Stimulated activated effector memory CD8-positive, alpha-beta T cell treated with anti-CD3 and anti-CD28 coated beads, Interleukin-12 subunit alpha, Interleukin-12 subunit beta, amount 100 ng/mL, for 72 hours (primary cell): ENCODE results near the gene ADO.
"Not testable (repeated sequence)": the region's sequence is repeated elsewhere in the genome, so short reads cannot be mapped to it uniquely, and the experiment has no call there.

Experiments used
- ATAC-seq: fragments of 150-1000 bp; cut with Tn5 transposase; 2 replicates; pipeline ENCODE4 v1.10.0; 2021
- DNase-seq, 2 donors: peaks; one replicate each; pipeline ENCODE4 v3.0.0; 2021 to 2022; ENCODE audit warnings: low spot score in 2 of 2
- H3K27ac Mint-ChIP-seq: one replicate; pipeline ENCODE4 v1.8.0; 2022; ENCODE audit warnings: mild to moderate bottlenecking, mixed read lengths
- H3K36me3 Mint-ChIP-seq: one replicate; pipeline ENCODE4 v1.8.0; 2022; ENCODE audit warnings: mild to moderate bottlenecking, mixed read lengths
- H3K4me1 Mint-ChIP-seq: one replicate; pipeline ENCODE4 v1.8.0; 2022; ENCODE audit warnings: mixed read lengths
- H3K4me3 Mint-ChIP-seq: one replicate; pipeline ENCODE4 v1.8.0; 2022; ENCODE audit warnings: mild to moderate bottlenecking, mixed read lengths
- H3K9me3 Mint-ChIP-seq: one replicate; pipeline ENCODE4 v1.8.0; 2022; ENCODE audit warnings: mixed read lengths

The ADO gene

DNA sequence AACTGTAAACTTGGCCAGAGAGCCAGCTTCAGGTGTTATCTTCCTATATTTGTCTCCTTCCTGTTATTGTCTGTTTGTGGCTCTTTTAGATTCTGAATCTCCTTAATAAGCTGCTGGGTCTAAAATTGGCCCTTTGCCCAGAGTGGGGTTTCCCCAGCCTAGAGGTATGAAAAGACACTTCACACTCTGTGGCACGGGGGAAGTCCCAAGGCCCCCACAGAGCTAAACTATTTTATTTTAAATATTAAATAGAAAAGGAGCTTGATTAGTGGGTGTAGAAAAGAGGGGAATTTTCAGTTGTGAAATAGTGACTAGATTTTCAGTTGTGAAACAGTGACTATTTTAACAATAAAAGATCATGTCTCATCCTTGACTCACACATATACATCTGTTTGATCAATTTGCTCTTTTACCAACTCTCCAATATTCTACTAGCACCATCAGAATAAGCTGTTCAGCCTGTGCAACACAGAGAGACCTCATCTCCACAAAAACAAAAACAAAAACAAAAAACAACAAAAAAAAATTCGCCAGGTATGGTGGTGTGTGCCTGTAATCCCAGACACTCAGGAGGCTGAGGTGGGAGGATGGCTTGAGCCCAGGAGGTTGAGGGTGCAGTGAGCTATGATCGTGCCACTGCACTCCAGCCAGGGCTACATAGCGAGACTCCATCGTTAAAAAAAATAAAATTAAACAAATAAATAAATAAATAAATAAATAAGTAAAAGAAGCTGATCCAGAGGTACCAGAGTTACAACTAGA, 24.9 kb upstream of the ADO start:
- Mint-ChIP-seq H3K4me1 (peaks cover 20% of the 10 kb centered on the region), H3K36me3 (no peaks in the 10 kb centered on the region), H3K9me3 (peaks cover 4% of the 10 kb centered on the region), H3K4me3 (no peak overlapping the region), H3K27ac (no peak overlapping the region)
- ATAC-seq (peak; percentile 97), DNase-seq (peak; percentile 46 to 86)

- H3K4me3 Mint-ChIP-seq, H3K27ac Mint-ChIP-seq, DNase-seq, H3K36me3 Mint-ChIP-seq, ATAC-seq, H3K4me1 Mint-ChIP-seq: not testable (repeated sequence)
- peaks cover 11% of the 10 kb centered on the region for H3K9me3 Mint-ChIP-seq
Measured at GRCh38 chr10:62784537-62784936, 20.0 kb upstream of the ADO start.

- not testable (repeated sequence) for H3K4me3 Mint-ChIP-seq, DNase-seq, H3K4me1 Mint-ChIP-seq, H3K27ac Mint-ChIP-seq, ATAC-seq, H3K36me3 Mint-ChIP-seq
- H3K9me3 Mint-ChIP-seq, result peaks cover 11% of the 10 kb centered on the region
Measured at GRCh38 chr10:62788285-62788684, 16.2 kb upstream of the ADO start.

DNA sequence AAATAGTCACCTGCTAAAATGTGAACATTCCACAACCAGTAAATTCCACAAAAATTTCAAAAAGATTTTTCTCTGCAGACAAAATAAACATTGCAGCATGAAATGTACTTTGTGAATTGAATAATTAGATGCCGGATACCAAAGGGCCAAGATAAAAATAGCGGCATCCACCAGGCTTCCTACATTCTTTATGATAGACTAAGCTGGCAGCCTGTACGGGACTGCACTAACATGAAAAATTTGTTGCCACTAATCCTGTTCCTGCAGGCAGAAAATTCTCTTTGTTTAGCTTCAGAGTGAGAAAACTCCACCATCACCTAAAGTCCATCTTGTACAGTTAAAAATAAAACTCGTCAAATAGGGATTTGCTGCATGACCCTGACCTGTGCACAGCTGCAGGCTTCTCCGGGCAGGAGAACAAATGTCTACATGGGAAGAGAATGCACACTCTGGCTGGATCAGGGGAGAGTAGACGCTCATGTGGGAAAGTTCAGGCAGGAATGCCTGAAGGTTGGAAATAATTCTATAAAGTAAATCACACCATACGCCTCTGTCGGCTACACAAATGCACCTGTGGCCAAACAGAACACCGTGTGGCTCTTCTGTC, 15.6 kb upstream of the ADO start:
- Mint-ChIP-seq H3K36me3 (no peaks in the 10 kb centered on the region), H3K4me3 (no peak overlapping the region), H3K27ac (no peak overlapping the region), H3K9me3 (peaks cover 11% of the 10 kb centered on the region), H3K4me1 (no peaks in the 10 kb centered on the region)
- DNase-seq (no peak), ATAC-seq (no peak)

DNA sequence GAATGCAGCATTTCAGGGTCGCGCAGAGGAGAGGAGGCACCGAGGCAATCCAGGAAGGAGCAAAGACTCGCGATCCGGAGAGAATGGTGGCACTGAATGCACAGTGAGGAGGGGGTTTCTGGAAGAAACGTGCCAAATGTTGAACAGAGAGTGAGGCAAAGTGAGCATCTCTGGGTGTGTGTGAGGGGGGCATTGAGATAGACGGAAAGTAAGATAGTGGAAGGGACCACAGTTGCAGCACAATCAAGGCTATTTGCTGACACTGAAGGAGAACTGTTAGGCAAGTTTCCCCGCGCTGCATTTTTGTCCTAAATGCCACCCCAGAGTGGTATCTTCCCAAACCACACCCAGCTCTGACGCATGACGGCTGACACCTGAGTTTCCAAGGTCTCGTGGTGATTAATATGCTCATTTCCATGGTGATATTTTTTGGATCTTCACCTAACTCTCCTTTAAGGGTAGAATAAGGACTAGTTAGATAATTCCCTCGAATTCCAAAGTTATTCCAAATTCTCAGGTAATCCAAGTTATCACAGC, 14.4 kb upstream of the ADO start:
- H3K27ac Mint-ChIP-seq, result no peak overlapping the region
- H3K36me3 Mint-ChIP-seq, result no peaks in the 10 kb centered on the region
- ATAC-seq, result no peak

DNA sequence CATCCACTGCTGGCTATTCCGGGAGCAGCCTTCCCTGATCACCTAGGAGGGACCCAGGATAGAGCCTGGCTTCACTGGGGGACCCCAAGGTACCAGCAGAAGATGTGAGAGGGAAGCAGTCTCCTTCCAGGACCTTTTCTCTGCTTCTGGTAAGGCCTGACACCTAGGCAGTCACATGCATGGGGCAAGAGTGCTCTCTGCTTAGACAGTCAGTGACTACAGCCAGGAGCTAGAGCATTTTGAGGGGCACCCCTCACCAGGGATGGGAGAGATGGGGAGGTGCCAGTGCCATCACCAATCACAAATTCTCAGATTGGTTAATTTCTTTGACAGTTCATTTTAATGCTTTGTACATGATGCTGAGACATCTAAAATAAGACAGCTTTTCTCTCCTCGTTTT, 13.9 kb upstream of the ADO start:
- Mint-ChIP-seq H3K36me3 (no peaks in the 10 kb centered on the region), H3K4me1 (no peaks in the 10 kb centered on the region), H3K27ac (no peak overlapping the region), H3K4me3 (no peak overlapping the region), H3K9me3 (no peaks in the 10 kb centered on the region)
- ATAC-seq, result no peak
- no peak for DNase-seq

More for the DNA sequence above, 14.4 kb upstream of the ADO start:
- no peak overlapping the region for H3K4me3 Mint-ChIP-seq
- no peak for DNase-seq
- H3K9me3 Mint-ChIP-seq, result peaks cover 4% of the 10 kb centered on the region
- no peaks in the 10 kb centered on the region for H3K4me1 Mint-ChIP-seq

DNA sequence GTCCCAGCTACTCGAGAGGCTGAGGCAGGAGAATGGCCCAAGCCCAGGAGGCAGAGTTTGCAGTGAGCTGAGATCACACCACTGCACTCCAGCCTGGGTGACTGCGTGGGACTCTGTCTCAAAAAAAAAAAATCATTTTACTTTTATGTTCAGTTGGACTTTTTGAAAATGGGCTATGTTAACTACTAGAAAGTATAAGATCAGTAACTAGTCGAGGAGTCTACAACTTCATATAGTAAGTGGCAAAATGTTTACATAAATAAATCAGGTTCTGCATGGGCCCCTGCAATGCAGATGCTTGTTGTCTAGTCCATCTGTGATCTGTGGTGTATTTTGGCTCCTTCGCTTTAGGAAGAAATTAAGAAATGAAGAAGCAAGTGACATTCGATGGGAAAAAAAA, 12.3 kb upstream of the ADO start:
- Mint-ChIP-seq H3K36me3 (no peaks in the 10 kb centered on the region), H3K4me1 (no peaks in the 10 kb centered on the region), H3K4me3 (no peak overlapping the region), H3K27ac (no peak overlapping the region), H3K9me3 (no peaks in the 10 kb centered on the region)
- DNase-seq (no peak), ATAC-seq (no peak)

DNA sequence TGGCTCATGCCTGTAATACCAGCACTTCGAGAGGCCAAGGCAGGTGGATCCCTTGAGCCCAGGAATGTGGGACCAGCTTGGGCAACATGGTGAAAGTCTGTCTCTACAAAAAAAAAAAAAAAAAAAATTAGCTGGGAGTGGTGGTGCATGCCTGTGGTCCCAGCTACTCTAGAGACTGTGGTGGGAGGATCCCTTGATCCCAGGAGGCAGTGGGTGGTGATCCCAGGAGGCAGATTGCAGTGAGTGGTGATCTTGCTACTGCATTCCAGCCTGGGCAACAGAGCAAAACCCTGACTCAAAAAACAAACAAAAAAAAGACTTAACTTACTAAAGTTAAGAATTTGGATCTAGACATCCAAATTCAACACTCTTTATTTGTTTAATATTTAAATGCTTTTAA, 10.2 kb upstream of the ADO start:
- no peak overlapping the region for H3K4me3 Mint-ChIP-seq
- H3K36me3 Mint-ChIP-seq, result no peaks in the 10 kb centered on the region
- H3K9me3 Mint-ChIP-seq, result no peaks in the 10 kb centered on the region
- no peak for ATAC-seq
- H3K27ac Mint-ChIP-seq, result no peak overlapping the region
- H3K4me1 Mint-ChIP-seq, result no peaks in the 10 kb centered on the region
- DNase-seq, result no peak

DNA sequence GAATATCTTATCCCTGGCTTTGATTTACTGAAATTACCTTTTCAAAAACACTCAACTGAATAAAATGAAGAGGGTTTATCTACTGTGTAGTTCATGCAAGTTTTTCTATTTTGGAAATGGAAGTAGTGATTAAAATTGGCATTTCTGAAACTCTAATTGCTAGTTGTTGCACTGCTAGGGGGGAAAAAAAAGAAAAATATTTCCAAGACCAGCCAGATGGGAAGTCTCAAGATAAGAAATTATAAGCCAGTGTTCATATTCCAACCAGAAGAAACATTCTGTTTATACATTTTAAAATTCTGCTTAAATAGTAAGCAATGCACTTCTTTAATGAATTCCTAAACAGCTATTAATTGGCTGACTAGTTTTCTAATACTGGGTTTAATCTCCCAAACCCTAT, 9.4 kb upstream of the ADO start:
- no peak for ATAC-seq
- no peak overlapping the region for H3K27ac Mint-ChIP-seq

DNA sequence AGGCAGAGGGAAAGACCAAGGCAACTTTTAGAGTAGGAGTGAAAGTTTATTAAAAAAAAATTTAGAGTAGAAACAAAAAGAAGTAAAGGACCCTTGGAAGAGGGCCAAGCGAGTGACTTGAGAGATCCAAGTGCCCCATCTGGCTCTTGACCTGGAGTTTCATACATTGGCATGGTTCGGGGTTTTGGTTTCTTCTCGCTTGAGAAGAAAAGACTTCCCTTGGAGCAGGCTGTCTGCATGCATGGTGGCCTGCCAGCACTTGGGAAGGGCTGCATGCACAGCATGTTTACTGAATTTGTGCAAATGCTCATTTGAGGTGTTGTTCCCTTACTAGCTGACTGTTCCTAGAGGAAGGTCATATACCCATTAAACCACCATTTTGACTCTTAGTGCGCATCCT, 8.8 kb upstream of the ADO start:
- no peak overlapping the region for H3K27ac Mint-ChIP-seq
- no peaks in the 10 kb centered on the region for H3K9me3 Mint-ChIP-seq
- DNase-seq (no peak), ATAC-seq (no peak)
- H3K4me1 Mint-ChIP-seq, result no peaks in the 10 kb centered on the region
- no peak overlapping the region for H3K4me3 Mint-ChIP-seq
- H3K36me3 Mint-ChIP-seq, result no peaks in the 10 kb centered on the region

More for the DNA sequence above, 9.4 kb upstream of the ADO start:
- Mint-ChIP-seq H3K4me1 (no peaks in the 10 kb centered on the region), H3K36me3 (no peaks in the 10 kb centered on the region), H3K9me3 (no peaks in the 10 kb centered on the region), H3K4me3 (no peak overlapping the region)
- DNase-seq, result no peak

- Mint-ChIP-seq H3K27ac (no peak overlapping the region), H3K4me3 (no peak overlapping the region), H3K36me3 (no peaks in the 10 kb centered on the region), H3K4me1 (no peaks in the 10 kb centered on the region), H3K9me3 (no peaks in the 10 kb centered on the region)
- DNase-seq, result no peak
- no peak for ATAC-seq
Measured at GRCh38 chr10:62796896-62797295, 7.6 kb upstream of the ADO start.

DNA sequence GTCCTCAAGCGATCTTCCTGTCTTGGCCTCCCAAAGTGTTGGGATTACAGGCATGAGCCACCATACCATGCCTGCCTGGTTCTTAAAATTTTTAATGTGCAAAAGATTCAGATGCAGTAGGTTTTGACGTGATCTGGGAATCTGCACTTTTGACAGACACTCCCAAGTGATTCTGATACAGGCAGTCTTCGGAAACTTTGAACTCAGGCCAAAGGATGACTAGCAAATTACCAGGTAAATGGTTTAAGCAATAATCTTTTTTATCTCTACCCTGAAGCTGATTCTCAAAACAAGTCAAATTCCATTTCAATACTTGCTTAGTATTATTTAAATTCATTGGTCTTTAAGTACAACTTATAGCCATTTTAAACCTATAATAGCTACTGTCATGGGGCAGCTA, 2.6 kb upstream of the ADO start:
- ATAC-seq (no peak), DNase-seq (no peak)
- no peak overlapping the region for H3K27ac Mint-ChIP-seq
- H3K9me3 Mint-ChIP-seq, result no peaks in the 10 kb centered on the region
- H3K4me1 Mint-ChIP-seq, result peaks cover 15% of the 10 kb centered on the region
- H3K4me3 Mint-ChIP-seq, result no peak overlapping the region
- H3K36me3 Mint-ChIP-seq, result peaks cover 23% of the 10 kb centered on the region

GRCh38 chr10:62803724-62804355, 680 bp upstream of the ADO start:
- peaks cover 30% of the 10 kb centered on the region for H3K4me1 Mint-ChIP-seq
- no peaks in the 10 kb centered on the region for H3K9me3 Mint-ChIP-seq
- DNase-seq (no peak), ATAC-seq (no peak)
- peaks cover 43% of the 10 kb centered on the region for H3K36me3 Mint-ChIP-seq
- H3K27ac Mint-ChIP-seq, result peak overlapping the region; percentile 100
- peak overlapping the region; percentile 92 for H3K4me3 Mint-ChIP-seq

DNA sequence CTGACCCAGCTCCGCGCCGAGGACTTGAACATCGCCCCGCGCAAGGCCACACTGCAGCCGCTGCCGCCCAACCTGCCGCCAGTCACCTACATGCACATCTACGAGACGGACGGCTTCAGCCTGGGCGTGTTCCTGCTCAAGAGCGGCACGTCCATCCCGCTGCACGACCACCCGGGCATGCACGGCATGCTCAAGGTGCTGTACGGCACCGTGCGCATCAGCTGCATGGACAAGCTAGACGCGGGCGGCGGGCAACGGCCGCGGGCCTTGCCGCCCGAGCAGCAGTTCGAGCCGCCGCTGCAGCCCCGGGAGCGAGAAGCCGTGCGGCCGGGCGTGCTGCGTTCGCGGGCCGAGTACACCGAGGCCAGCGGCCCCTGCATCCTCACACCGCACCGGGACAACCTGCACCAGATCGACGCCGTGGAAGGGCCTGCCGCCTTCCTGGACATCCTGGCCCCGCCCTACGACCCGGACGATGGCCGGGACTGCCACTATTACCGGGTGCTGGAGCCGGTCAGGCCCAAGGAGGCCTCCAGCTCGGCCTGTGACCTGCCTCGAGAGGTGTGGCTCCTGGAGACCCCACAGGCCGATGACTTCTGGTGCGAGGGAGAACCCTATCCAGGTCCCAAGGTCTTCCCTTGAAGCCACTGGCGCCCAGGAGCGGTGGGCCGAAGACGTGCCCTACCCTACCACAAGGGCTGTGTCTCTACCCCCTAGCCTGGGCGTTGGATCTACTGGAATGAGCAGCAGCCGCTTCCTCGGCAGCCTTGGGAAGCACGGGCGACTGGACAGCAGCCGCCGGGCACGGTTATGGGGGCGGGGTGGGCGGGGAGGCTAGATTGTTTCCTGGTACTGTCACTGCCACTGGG, 945 bp downstream of the ADO start:
- ATAC-seq (no peak), DNase-seq (peak in 1 of 2 donors; percentile 81)
- H3K36me3 Mint-ChIP-seq, result peaks cover 55% of the 10 kb centered on the region
- peak overlapping the region; percentile 100 for H3K27ac Mint-ChIP-seq
- H3K9me3 Mint-ChIP-seq, result no peaks in the 10 kb centered on the region
- peaks cover 38% of the 10 kb centered on the region for H3K4me1 Mint-ChIP-seq
- H3K4me3 Mint-ChIP-seq, result peak overlapping the region; percentile 92

- ATAC-seq, result no peak
- no peak for DNase-seq
- peak overlapping the region; percentile 100 for H3K27ac Mint-ChIP-seq
- H3K36me3 Mint-ChIP-seq, result peaks cover 63% of the 10 kb centered on the region
- no peaks in the 10 kb centered on the region for H3K9me3 Mint-ChIP-seq
- H3K4me1 Mint-ChIP-seq, result peaks cover 45% of the 10 kb centered on the region
- peak overlapping the region; percentile 92 for H3K4me3 Mint-ChIP-seq
Measured at GRCh38 chr10:62806251-62806650, 1.7 kb downstream of the ADO start.
